HEK293 (cell line): ENCODE measurements around the gene NEK6.

Experiments used
- CTCF ChIA-PET: fragments of 350-600 bp; formaldehyde crosslinking; extraction: SDS; loops from one replicate; lab custom pipeline; 2021; ENCODE audit warnings: antibody characterized with exemption; lab: Yijun Ruan, JAX
- POLR2A ChIA-PET: fragments of 300-600 bp; formaldehyde crosslinking; extraction: SDS; loops from one replicate; lab custom pipeline; 2020; ENCODE audit warnings: antibody characterized with exemption, inconsistent platforms; lab: Yijun Ruan, JAX
- H3K27ac ChIP-seq: fragments of 200-500 bp; sonication (Bioruptor generic); 2 replicates; pipeline ENCODE4 v1.5.1; 2014; ENCODE audit warnings: low read depth, low read length, control low read depth, inconsistent platforms; ENCODE audit errors: extremely low read depth
- H3K36me3 ChIP-seq, 2 experiments: fragments of 200-500 bp in 1 of 2; sonication (Bioruptor generic) in 1 of 2; 1 replicate in 1 of 2; 2 replicates in 1 of 2; pipeline ENCODE4 v1.5.1; 2014 to 2017; ENCODE audit warnings: inconsistent platforms in 2 of 2, low read length in 2 of 2; ENCODE audit not compliant: control insufficient read depth in 2 of 2, insufficient read depth in 1 of 2
- H3K4me1 ChIP-seq: fragments of 200-500 bp; sonication (Bioruptor generic); 2 replicates; pipeline ENCODE4 v1.5.1; 2014; ENCODE audit warnings: mild to moderate bottlenecking, low read length, inconsistent platforms; ENCODE audit not compliant: control insufficient read depth, insufficient read depth
- H3K4me3 ChIP-seq: 2 replicates; pipeline ENCODE4 v1.5.1; 2011; ENCODE audit warnings: low read depth, mild to moderate bottlenecking, control low read depth, low read length, moderate library complexity
- H3K9me3 ChIP-seq: fragments of 200-500 bp; sonication (Bioruptor generic); 2 replicates; pipeline ENCODE4 v1.5.1; 2014; ENCODE audit warnings: low read depth, low read length, inconsistent platforms; ENCODE audit not compliant: control insufficient read depth, insufficient read depth
- FEZF1 ChIP-seq: fragments of 450-650 bp; formaldehyde crosslinking; IDR thresholded peaks from 2 replicates; pipeline ENCODE4 v1.5.1; 2016; ENCODE audit warnings: missing biosample characterization, missing genetic modification characterization
- GLIS1 ChIP-seq: fragments of 450-650 bp; formaldehyde crosslinking; IDR thresholded peaks from 2 replicates; pipeline ENCODE4 v1.5.1; 2016; ENCODE audit warnings: missing biosample characterization, missing genetic modification characterization
- KLF1 ChIP-seq: fragments of 450-650 bp; formaldehyde crosslinking; IDR thresholded peaks from 2 replicates; pipeline ENCODE4 v1.5.1; 2016; ENCODE audit warnings: missing biosample characterization, missing genetic modification characterization
- KLF10 ChIP-seq: fragments of 450-650 bp; IDR thresholded peaks from 2 replicates; pipeline ENCODE4 v1.5.1; 2018; ENCODE audit warnings: missing biosample characterization, mild to moderate bottlenecking, missing genetic modification characterization
- KLF7 ChIP-seq: fragments of 450-650 bp; formaldehyde crosslinking; IDR thresholded peaks from 2 replicates; pipeline ENCODE4 v1.5.1; 2016; ENCODE audit warnings: missing biosample characterization, missing genetic modification characterization, borderline replicate concordance
- ZBTB17 ChIP-seq: fragments of 450-650 bp; formaldehyde crosslinking; IDR thresholded peaks from 2 replicates; pipeline ENCODE4 v1.5.1; 2016; ENCODE audit warnings: missing biosample characterization, missing genetic modification characterization
- ZNF132 ChIP-seq: fragments of 450-650 bp; formaldehyde crosslinking; IDR thresholded peaks from 2 replicates; pipeline ENCODE4 v1.5.1; 2017; ENCODE audit warnings: missing biosample characterization, missing genetic modification characterization, borderline replicate concordance
- ZNF16 ChIP-seq: fragments of 450-650 bp; formaldehyde crosslinking; IDR thresholded peaks from 2 replicates; pipeline ENCODE4 v1.5.1; 2016; ENCODE audit warnings: low read depth, missing biosample characterization, missing genetic modification characterization
- ZNF214 ChIP-seq: fragments of 450-650 bp; formaldehyde crosslinking; IDR thresholded peaks from 2 replicates; pipeline ENCODE4 v1.5.1; 2017; ENCODE audit warnings: missing biosample characterization, mild to moderate bottlenecking, missing genetic modification characterization, borderline replicate concordance
- ZNF530 ChIP-seq: fragments of 450-650 bp; formaldehyde crosslinking; IDR thresholded peaks from 2 replicates; pipeline ENCODE4 v1.5.1; 2016; ENCODE audit warnings: low read depth, missing biosample characterization, missing genetic modification characterization
- ZNF624 ChIP-seq: fragments of 450-650 bp; formaldehyde crosslinking; IDR thresholded peaks from 2 replicates; pipeline ENCODE4 v1.5.1; 2017; ENCODE audit warnings: missing biosample characterization, missing genetic modification characterization
- ZXDB ChIP-seq: fragments of 450-650 bp; formaldehyde crosslinking; IDR thresholded peaks from 2 replicates; pipeline ENCODE4 v1.5.1; 2016; ENCODE audit warnings: missing biosample characterization, missing genetic modification characterization
- TF ChIP-seq, protein P1 (sequence below): fragments of 450-650 bp; formaldehyde crosslinking; IDR thresholded peaks from 2 replicates; pipeline ENCODE4 v1.5.1; 2016; ENCODE audit warnings: missing biosample characterization, missing genetic modification characterization
- TF ChIP-seq, protein P2 (sequence below): fragments of 450-650 bp; formaldehyde crosslinking; IDR thresholded peaks from 2 replicates; pipeline ENCODE4 v1.5.1; 2016; ENCODE audit warnings: missing biosample characterization, missing genetic modification characterization
- TF ChIP-seq, protein P3 (sequence below): fragments of 450-650 bp; formaldehyde crosslinking; IDR thresholded peaks from 2 replicates; pipeline ENCODE4 v1.5.1; 2016; ENCODE audit warnings: missing biosample characterization, missing genetic modification characterization
- TF ChIP-seq, protein P4 (sequence below): fragments of 450-650 bp; formaldehyde crosslinking; IDR thresholded peaks from 2 replicates; pipeline ENCODE4 v1.5.0; 2017; ENCODE audit warnings: missing biosample characterization, missing genetic modification characterization, borderline replicate concordance

The NEK6 gene

DNA sequence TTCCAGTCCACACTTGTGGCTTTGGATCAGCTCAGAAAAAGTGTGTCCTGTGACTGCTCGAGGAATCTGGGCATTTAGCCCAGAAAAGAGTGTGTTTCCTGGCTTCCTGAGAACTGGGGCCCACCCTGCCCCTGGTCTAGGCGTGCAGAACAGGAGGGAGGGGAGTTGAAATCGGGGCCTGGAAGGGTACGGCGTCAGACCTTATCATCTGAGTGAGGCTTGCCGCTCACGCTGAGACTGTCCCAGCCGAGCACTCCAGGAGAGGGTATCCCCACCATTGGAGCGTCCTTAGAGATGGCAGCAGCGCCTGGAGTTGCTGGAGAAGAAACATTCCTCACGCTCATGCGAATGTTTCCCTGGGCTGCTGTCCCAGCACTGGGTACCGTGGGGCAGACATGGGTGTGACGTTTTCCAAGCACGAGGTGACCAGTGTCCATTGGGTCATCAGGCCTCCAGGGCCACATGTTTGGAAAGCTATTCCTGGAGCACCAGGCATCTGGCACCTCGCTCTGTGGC lies 22.5 kb downstream of the NEK6 start:
- TF ChIP-seq ZXDB (tag by site-specific recombination) (no peak), KLF10 (tag by site-specific recombination) (no peak), FEZF1 (tag by site-specific recombination) (no peak), KLF1 (tag by site-specific recombination) (no peak), ZNF16 (tag by site-specific recombination) (no peak), ZNF530 (tag by site-specific recombination) (no peak)
- TF ChIP-seq, protein P1, sequence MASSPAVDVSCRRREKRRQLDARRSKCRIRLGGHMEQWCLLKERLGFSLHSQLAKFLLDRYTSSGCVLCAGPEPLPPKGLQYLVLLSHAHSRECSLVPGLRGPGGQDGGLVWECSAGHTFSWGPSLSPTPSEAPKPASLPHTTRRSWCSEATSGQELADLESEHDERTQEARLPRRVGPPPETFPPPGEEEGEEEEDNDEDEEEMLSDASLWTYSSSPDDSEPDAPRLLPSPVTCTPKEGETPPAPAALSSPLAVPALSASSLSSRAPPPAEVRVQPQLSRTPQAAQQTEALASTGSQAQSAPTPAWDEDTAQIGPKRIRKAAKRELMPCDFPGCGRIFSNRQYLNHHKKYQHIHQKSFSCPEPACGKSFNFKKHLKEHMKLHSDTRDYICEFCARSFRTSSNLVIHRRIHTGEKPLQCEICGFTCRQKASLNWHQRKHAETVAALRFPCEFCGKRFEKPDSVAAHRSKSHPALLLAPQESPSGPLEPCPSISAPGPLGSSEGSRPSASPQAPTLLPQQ (tag by site-specific recombination), result peak; percentile 54
- no peaks in the 10 kb centered on the region for H3K9me3 ChIP-seq
- no peak overlapping the region for H3K27ac ChIP-seq
- ChIA-PET POLR2A (no interaction called here), CTCF (no interaction called here)
- no peaks in the 10 kb centered on the region for H3K4me1 ChIP-seq
- H3K36me3 ChIP-seq, result no peaks in the 10 kb centered on the region
- H3K4me3 ChIP-seq, result no peak overlapping the region

DNA sequence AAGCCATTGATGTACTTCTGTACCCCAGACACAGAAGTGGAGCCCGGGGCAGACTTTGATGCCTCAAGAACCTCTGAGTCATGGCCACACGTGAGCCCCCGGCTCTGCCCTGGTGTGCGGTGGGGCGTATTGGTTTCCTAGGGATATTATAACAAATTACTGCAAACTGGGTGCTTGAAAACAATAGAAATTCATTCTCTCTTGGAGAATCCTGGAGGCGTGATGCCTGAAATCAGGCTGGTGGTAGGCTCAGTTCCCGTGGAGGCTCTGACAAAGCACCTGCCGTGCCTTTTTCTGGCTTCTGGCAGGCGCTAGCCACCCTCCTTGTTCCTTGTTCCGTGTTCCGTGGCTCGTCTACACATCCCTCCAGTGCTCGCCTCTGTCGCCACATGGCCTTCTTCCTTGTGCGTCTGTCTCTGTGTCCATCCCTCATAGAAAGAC lies 24.2 kb downstream of the NEK6 start:
- POLR2A ChIA-PET, result no interaction called here
- TF ChIP-seq ZNF132 (tag by site-specific recombination), result no peak
- TF ChIP-seq, protein P2, sequence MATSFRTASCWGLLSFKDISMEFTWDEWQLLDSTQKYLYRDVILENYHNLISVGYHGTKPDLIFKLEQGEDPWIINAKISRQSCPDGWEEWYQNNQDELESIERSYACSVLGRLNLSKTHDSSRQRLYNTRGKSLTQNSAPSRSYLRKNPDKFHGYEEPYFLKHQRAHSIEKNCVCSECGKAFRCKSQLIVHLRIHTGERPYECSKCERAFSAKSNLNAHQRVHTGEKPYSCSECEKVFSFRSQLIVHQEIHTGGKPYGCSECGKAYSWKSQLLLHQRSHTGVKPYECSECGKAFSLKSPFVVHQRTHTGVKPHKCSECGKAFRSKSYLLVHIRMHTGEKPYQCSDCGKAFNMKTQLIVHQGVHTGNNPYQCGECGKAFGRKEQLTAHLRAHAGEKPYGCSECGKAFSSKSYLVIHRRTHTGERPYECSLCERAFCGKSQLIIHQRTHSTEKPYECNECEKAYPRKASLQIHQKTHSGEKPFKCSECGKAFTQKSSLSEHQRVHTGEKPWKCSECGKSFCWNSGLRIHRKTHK (tag by site-specific recombination), result no peak
- no peak for TF ChIP-seq ZNF624 (tag by site-specific recombination)
- no peak for TF ChIP-seq KLF7
- no peak for TF ChIP-seq ZNF214 (tag by site-specific recombination)
- TF ChIP-seq, protein P3, sequence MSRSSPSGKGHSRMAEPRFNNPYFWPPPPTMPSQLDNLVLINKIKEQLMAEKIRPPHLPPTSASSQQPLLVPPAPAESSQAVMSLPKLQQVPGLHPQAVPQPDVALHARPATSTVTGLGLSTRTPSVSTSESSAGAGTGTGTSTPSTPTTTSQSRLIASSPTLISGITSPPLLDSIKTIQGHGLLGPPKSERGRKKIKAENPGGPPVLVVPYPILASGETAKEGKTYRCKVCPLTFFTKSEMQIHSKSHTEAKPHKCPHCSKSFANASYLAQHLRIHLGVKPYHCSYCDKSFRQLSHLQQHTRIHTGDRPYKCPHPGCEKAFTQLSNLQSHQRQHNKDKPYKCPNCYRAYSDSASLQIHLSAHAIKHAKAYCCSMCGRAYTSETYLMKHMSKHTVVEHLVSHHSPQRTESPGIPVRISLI, result no peak
- TF ChIP-seq, protein P4, sequence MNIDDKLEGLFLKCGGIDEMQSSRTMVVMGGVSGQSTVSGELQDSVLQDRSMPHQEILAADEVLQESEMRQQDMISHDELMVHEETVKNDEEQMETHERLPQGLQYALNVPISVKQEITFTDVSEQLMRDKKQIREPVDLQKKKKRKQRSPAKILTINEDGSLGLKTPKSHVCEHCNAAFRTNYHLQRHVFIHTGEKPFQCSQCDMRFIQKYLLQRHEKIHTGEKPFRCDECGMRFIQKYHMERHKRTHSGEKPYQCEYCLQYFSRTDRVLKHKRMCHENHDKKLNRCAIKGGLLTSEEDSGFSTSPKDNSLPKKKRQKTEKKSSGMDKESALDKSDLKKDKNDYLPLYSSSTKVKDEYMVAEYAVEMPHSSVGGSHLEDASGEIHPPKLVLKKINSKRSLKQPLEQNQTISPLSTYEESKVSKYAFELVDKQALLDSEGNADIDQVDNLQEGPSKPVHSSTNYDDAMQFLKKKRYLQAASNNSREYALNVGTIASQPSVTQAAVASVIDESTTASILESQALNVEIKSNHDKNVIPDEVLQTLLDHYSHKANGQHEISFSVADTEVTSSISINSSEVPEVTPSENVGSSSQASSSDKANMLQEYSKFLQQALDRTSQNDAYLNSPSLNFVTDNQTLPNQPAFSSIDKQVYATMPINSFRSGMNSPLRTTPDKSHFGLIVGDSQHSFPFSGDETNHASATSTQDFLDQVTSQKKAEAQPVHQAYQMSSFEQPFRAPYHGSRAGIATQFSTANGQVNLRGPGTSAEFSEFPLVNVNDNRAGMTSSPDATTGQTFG (tag by site-specific recombination), result no peak
- TF ChIP-seq GLIS1, result no peak
- TF ChIP-seq ZBTB17 (tag by site-specific recombination), result no peak
- TF ChIP-seq, all 188 proteins: peak for 0
- Histone ChIP-seq H3K4me1 (no peaks in the 10 kb centered on the region), H3K9me3 (no peaks in the 10 kb centered on the region), H3K4me3 (no peak overlapping the region), H3K36me3 (no peaks in the 10 kb centered on the region), H3K27ac (no peak overlapping the region)
- CTCF ChIA-PET, result no interaction called here
